GM10847 (cell line): Measurements from ENCODE around the gene NMBR.

Experiments used
- POLR2A ChIP-seq: IDR thresholded peaks from 2 replicates; pipeline ENCODE4 v1.6.1; 2011; ENCODE audit not compliant: insufficient read length; ENCODE audit errors: extremely low read depth

NMBR gene

DNA sequence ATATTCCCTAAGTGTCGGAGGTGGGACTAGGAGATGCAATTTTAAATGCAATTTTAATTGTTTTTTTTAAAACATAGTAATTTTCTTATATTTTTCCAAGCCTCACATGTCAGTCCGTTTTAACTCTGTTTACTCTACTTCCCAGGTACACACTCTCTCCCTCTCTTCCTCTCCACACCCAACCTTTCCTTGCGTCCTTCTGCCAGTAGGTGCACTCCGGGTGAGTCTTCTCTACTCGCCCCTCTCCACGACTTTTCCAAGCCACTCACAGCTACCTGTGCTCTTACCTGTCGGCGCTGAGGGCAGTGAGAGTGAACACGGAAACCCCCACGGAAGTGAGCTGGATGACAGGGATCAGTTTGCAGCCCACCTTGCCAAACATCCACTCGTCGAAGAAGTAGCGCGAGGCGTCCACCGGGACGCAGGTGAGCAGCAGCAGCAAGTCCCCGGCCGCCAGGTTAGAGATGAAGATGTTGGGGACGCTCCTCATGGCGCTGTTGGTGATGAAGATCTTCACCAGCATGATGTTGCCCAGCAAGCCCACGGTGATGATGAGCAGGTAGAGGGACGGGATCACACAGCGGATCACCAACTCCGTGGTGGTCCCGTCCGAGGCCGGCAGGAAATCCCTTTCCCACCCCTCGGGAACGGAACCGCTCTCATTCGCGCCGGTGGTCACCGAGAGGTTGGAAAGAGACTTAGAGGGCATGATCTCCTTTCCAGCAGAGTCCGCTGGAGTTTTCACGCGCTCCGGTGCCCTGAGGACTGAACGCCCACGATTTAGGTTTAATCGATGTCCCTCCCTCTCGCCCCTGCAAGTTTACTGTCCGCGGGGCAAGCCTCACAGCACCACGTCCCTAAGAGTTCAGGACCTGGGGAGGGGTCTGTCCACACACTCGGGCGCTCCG lies 58.7 kb downstream of the NMBR start:
- TF ChIP-seq POLR2A = no peak

DNA sequence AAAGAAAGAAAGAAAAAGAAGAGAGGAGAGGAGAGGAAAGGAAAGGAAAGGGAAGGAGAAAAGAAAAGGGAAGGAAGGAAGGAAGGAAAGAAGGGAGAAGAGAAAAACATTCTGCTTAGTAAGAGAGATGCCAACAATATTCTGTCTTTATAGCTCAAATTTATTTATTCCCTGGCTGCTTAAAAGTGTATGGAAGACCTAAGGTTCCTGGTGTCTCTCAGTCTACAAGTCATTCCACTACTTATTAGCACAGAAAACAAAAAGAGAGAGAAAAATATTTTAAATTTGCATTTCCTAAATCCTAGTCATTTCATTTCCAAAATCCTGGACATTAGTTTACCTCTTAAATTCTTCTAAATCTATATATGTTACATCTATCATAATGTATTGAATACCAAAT lies 67.8 kb downstream of the NMBR start:
- TF ChIP-seq POLR2A = no peak

DNA sequence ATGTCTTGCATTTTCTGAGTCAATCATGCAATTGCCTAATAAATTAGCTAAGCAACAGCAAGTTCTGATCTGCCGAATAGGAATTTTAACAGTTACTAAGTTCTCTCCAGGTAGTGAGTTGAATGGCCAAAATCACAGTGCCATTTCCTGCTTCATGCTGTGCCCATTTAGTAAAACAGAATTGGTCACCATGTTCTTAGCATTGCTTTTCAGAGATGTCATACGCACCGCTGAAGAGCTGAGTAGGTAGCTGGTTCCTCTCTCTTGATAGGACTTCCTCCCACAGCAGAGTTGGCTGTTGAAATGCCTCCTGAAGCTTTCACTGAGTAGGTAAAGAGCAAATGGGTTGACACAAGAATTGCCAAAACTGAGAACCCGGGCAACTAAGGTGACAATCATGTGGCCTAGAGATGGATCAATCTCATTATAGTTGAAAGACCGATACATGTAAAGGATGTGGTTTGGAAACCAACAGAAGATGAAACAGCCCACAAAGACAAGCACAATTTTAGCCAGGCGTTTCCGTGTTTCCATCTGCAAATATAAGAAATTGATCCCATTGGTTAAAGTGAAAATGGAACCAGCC lies 71.3 kb downstream of the NMBR start:
- TF ChIP-seq POLR2A = no peak

DNA sequence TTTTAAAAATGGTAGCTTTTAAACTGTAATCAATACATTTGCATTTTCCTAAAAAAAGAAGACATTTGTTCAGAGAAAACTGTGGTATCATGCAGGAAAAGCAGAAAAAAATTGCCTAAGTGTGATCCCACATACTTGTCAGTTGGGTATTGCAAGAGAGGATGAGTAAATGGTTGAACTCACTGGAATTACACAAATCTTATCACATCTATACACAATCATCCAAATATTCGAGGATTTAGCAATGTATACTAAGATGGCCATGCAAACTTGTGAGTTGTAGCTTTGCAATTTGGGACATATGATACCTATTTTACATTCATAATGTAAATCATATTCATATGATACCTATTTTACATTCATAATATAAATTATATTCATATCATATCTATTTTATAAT lies 72.4 kb downstream of the NMBR start:
- no peak for TF ChIP-seq POLR2A

DNA sequence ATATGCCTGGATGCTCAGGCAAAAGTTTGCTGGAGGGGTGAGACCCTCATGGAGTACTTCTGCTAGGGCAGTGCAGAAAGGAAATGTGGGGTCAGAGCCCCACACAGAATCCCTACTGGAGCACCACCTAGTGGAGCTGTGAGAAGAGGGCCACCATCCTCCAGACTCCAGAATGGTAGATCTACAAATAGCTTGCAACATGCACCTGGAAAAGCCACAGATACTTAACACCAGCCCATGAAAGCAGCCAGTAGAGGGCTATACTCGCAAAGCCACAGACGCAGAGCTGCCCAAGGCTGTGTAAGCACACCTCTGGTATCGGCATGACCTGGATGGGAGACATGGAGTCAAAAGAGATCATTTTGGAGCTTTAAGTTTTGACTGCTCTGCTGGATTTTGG lies 74.9 kb downstream of the NMBR start:
- TF ChIP-seq POLR2A = no peak

DNA sequence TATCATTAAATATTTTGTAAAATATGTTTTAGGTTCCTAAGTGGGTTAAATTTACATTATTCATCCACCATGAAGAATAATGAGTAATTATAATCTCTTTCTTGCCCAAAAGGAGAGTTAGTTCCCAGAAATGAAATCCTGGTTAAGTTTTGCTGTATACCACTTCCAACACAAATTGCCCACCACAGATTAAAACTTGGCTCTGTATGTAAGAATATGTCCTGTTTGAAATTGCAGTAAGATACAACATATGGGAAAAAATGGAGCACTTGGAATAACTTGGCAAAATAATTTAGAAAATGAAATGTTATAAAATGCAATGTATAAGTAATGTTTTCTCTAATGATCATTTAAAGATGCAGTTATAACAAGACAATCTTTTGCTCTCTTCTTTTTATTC lies 78.5 kb downstream of the NMBR start:
- no peak for TF ChIP-seq POLR2A

DNA sequence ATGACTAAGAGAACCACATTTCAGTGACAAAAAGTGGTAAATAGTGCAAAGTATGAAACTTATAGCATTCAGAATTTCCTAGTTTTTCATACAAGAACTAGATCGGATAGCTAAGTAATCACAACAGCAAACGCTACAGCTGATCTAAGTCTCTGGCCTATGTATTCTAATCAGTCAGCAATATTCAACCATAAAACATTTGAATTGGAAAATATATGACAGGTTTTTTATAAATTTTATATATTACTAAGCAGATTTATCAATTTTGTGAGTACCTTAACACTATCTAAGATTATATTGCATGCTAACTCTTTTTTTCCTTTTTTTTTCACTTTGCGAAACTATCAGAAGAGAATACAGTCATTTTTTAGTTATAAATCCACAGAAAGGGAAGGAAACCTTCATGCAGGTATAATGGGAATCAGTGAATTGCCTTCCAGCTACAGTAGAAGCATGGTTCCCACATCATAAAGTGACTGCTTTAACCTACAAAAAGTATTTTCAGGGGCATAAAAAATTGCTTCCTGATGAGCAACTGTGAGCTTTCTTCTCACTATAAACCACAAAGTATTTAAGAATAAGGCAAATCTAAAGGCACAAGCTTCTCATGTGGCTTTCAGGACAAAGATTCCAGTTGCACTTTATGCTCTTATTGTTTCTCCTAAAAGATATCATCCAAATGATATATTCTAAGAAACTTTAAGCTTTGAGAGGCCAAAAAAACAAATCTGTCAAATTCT lies 88.2 kb downstream of the NMBR start:
- TF ChIP-seq POLR2A = no peak

DNA sequence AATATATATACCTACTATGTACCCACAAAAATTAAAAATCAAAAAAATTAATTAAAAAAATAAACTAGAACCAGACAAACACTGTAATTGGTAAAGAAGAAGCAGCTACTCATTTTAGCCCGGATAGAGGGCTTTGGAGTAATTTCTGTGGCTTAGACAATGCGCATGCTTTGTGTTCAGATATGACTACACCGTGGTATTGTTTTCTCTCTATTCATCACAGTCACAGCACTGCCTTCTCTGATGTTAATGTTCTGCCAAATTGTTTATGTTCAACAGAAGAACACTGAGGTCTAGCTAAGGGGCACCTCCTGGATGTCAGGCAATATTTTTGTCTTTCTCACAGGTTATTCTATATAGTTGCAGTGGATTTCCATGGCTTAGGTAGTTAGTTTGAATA lies 91.7 kb downstream of the NMBR start:
- TF ChIP-seq POLR2A = no peak

DNA sequence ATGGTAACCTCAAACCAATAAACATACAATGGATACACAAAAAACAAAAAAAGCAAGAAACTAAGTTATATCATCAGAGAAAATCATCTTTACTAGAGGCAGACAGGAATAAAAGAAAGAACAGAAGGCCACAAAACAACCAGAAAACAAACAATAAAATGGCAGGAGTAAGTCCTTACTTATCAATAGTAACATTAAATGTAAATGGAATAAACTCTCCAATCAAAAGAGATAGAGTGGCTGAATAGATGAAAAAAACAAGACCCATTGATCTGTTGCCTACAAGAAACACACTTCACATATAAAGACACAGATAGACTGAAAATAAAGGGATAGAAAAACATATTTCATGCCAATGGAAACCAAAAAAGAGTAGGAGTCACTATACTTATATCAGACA lies 95.5 kb downstream of the NMBR start:
- no peak for TF ChIP-seq POLR2A

DNA sequence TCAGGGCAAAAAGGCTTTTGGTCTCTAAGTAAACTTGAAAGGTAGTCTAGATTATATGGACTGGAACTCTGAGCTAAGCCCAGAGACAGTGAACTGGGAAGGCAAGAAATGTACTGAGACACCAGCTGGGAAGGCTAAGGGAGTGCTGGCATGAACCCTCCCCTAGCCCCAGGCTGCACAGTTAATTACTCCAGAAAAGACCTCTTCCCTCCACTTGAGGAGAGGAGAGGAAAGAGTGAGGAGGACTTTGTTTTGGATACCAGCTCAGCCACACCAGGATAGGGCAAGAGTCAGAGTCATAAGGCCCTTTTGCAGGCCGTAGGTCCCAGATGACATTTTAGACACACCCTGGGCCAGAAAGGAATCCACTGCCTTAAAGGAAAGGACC lies 98.3 kb downstream of the NMBR start:
- no peak for TF ChIP-seq POLR2A

DNA sequence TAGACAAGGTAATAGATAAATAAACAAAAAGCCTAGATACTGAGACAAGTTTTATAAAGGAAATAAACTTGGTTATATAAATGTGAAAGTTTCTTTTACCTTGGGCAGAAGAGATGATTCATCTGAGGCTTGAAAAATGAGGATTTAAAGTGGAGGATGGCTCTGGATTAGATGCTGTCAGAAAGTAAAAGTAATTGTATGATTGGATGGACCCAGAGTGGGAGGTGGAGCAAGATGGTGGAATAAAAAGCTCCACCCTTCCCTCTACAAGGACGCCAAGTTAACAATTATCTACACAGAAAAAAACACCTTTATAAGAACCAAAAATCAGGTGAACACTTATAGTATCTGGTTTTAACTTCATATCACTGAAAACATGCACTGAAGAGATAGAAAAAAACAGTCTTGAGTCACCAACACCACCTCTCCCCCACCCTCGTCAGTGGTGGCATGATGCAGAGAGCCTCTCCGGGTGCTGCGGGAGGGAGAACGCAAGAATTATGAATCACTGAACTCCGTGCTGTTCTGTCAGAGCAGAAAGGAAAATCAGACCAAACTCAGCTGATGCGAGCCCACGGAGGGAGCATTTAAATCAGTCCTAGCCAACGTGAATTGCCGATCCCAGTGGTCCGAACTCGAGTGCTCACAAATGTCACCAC lies 98.9 kb downstream of the NMBR start:
- no peak for TF ChIP-seq POLR2A

DNA sequence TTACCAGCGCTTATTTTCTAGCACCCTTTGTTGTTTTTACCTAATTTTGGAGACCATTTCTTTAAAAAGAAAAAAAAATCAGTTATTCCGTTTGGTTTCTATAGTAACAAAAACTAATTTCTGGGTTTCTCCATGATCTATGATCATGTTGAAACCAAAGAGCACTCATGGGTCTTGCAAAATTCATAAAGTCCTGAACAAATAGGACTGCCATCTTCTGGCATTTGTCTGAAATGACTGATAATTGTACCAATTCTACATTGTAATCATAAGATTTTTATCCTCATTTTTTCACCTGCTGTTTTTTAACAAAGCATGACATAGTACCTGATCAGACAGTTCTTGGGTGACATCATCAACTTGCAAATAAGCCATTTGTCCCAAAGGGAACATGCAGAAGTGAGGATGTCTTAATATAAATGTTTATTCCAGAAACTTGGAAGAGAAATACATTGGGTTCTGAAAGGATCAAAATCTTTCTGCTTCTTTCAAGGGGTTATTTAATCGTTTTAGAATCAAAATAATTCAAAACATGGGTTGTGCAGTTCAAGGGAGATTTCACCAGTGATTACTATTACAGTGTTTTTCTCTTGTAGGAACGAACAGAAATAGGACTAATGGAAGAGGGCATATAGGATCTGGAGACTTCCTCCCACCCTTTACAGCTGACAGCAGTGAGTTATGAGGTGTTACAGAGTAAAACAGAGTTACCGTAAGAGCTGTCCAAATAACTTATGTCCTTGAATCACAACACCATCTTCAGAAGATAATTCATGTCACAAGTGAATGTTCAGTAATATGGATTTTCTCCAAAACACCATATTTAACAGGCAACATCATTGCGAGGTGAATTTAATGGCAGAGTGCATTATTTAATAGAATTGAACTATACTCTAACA lies 101.3 kb downstream of the NMBR start:
- TF ChIP-seq POLR2A = no peak

DNA sequence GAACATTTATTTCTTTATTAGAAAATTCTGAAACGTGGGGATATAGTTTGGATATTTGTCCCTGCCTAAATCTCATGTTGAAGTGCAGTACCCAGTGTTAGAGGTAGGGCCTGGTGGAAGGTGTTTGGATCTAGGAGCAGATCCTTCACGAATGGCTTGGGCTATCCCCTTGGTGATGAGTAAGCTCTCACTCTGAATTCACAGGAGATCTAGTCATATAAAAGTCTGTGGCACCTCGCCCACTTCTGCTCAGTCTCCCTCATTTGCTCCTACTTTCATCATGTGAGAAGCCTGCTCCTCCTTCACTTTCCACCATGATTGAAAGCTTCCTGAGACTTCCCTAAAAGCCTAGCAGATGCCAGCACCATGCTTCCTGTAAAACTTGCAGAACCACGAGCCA lies 111.0 kb downstream of the NMBR start:
- no peak for TF ChIP-seq POLR2A

DNA sequence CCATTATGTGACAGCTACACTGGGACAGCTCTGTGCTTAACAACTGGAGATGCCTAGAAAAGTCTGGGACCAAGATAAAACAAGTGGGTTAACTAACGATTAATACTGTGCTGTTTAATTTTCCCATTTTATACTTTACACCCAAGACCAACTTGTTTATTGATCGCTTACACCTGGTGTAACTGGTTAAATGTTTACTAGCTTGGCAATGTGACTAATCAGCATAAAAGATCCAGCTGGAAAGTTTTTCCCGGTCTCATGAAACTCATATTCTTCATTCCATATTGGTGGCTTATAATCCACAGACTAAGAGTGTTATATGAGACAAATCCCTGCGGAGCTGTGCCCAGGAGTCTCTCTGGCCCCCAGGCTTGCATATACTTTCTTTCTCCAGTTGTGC lies 115.9 kb downstream of the NMBR start:
- no peak for TF ChIP-seq POLR2A
